AG04450 (cell line): ENCODE data around the gene C1QTNF9. TPM values are rescaled to one million over a fixed set of nuclear protein-coding genes. Genes with fewer than 3 reads are reported as not detected.

ENCODE experiments used
- CTCF ChIA-PET: fragments of 300-600, 350-600 bp; formaldehyde crosslinking; extraction: SDS; loops from one replicate; lab custom pipeline; 2022; ENCODE audit warnings: antibody characterized with exemption, inconsistent platforms; lab: Charles Lee
- POLR2A ChIA-PET: fragments of 350-600 bp; formaldehyde crosslinking; extraction: SDS; loops from one replicate; lab custom pipeline; 2021; ENCODE audit warnings: antibody characterized with exemption, inconsistent platforms; lab: Yijun Ruan, JAX
- DNase-seq: peaks from one replicate; pipeline ENCODE4 v3.0.0-alpha.2; 2011; ENCODE audit warnings: low read depth, low spot score
- H3K27ac ChIP-seq: one replicate; pipeline ENCODE4 v1.5.1; 2012; ENCODE audit warnings: low read depth, low read length, control low read depth
- H3K27me3 ChIP-seq: one replicate; pipeline ENCODE4 v1.6.0; 2012; ENCODE audit warnings: low read length; ENCODE audit not compliant: control insufficient read depth, insufficient read depth
- H3K4me3 ChIP-seq: 2 replicates; pipeline ENCODE4 v1.5.1; 2011; ENCODE audit warnings: mild to moderate bottlenecking, low read depth, low read length, control low read depth
- H3K9me3 ChIP-seq: 2 replicates; pipeline ENCODE4 v1.5.1; 2012; ENCODE audit warnings: low read length; ENCODE audit not compliant: control insufficient read depth, insufficient read depth
- polyA plus RNA-seq: library from polyadenylated mRNA; depleted of rRNA; stranded (reverse); fragments of >200 nt; gene quantifications from 2 replicates; pipeline ENCODE4 v1.2.3, GENCODE V29; 2011
- TF ChIP-seq, protein P1 (sequence below): IDR thresholded peaks from 2 replicates; pipeline ENCODE4 v1.5.1; 2011; ENCODE audit warnings: low read depth, low read length, control low read depth, inconsistent platforms

Gene C1QTNF9
- polyA plus RNA-seq, 1 experiment, result 0.11 TPM

DNA sequence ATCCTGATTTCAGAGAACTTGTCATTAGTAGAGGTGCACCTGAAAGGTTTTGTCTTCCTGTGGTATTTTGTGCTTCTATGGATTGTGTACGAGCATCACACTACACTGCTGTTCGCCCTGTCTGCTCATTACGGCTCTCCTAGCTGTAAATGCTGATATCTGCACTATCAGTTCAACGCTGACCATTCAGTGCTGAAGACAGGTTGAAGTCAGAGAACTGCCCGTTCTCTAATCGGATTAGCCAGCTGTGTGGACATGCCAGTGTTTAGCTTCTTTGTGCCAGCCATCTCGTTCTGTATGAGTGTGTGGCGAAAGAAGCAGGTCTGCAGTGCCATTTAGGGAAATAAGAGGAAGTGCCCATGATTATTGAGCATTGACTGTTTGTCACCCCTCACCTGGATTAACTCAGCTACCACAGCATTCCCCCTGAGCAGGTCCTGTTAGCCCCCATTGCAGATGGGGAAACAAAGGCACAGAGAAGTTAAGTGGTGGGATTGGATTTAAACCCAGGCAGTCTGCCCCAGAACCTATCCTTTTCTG is 21.6 kb upstream of the C1QTNF9 start:
- H3K27ac ChIP-seq, result no peak overlapping the region
- no peaks in the 10 kb centered on the region for H3K27me3 ChIP-seq
- TF ChIP-seq, protein P1, sequence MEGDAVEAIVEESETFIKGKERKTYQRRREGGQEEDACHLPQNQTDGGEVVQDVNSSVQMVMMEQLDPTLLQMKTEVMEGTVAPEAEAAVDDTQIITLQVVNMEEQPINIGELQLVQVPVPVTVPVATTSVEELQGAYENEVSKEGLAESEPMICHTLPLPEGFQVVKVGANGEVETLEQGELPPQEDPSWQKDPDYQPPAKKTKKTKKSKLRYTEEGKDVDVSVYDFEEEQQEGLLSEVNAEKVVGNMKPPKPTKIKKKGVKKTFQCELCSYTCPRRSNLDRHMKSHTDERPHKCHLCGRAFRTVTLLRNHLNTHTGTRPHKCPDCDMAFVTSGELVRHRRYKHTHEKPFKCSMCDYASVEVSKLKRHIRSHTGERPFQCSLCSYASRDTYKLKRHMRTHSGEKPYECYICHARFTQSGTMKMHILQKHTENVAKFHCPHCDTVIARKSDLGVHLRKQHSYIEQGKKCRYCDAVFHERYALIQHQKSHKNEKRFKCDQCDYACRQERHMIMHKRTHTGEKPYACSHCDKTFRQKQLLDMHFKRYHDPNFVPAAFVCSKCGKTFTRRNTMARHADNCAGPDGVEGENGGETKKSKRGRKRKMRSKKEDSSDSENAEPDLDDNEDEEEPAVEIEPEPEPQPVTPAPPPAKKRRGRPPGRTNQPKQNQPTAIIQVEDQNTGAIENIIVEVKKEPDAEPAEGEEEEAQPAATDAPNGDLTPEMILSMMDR, result no peak
- H3K4me3 ChIP-seq, result no peak overlapping the region
- ChIA-PET CTCF (no interaction called here), POLR2A (no interaction called here)
- no peaks in the 10 kb centered on the region for H3K9me3 ChIP-seq
- DNase-seq, result no peak

DNA sequence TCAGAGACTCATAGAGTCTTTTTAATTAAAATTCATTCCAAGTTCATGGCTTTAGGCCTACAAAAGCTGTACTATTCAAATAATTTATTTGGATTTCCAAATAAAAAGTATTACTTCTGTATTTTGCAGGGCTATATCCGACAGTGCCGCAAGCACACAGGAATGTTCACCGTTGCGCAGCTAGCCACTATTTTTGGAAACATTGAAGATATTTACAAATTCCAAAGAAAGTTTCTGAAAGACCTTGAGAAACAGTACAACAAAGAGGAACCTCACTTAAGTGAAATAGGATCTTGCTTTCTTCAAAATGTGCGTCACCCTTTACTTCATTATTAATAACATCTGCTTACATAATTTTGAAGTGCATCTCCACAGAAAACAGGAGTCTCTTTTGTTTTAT is 20.5 kb upstream of the C1QTNF9 start:
- H3K4me3 ChIP-seq, result no peak overlapping the region
- DNase-seq, result no peak
- ChIA-PET POLR2A (no interaction called here), CTCF (interaction anchor here (0.7 kb wide), 1 partner anchor 60 kb away, joined by 3 read pairs; no protein-coding TSS in a partner anchor)
- TF ChIP-seq, protein P1, result no peak
- H3K27ac ChIP-seq, result no peak overlapping the region
- H3K9me3 ChIP-seq, result no peaks in the 10 kb centered on the region
- no peaks in the 10 kb centered on the region for H3K27me3 ChIP-seq

DNA sequence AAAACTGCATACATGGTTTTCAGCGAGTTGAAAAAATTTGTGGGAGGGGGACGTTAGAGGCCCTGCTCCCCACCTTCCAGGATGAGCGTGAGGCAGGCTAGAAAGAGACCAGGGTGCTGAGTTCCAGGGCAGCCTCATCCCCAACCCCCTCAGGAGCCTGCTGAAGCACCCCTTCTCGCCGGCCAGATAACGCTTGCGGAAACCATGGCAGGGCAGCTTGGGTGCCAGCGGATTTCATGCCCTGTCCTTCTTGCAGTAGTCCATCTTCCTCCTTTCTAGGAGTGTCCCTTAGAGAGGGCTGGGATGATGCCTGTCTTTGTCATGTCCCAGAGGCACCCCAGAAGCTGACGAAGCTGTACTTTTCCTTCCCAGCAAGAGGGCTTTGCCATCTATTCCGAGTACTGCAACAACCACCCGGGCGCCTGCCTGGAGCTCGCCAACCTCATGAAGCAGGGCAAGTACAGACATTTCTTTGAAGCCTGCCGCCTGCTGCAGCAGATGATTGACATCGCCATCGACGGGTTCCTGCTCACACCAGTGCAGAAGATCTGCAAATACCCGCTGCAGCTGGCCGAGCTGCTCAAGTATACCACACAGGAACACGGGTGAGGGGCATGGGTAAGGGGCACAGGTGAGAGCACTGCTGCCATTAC is 19.0 kb upstream of the C1QTNF9 start:
- POLR2A ChIA-PET, result no interaction called here
- H3K4me3 ChIP-seq, result no peak overlapping the region
- no peaks in the 10 kb centered on the region for H3K9me3 ChIP-seq
- no peak overlapping the region for H3K27ac ChIP-seq
- DNase-seq, result no peak
- no peaks in the 10 kb centered on the region for H3K27me3 ChIP-seq
- TF ChIP-seq, protein P1, result no peak
- CTCF ChIA-PET, result interaction anchor here (1.3 kb wide), 1 partner anchor 14 kb away, joined by 3 read pairs; no protein-coding TSS in a partner anchor

DNA sequence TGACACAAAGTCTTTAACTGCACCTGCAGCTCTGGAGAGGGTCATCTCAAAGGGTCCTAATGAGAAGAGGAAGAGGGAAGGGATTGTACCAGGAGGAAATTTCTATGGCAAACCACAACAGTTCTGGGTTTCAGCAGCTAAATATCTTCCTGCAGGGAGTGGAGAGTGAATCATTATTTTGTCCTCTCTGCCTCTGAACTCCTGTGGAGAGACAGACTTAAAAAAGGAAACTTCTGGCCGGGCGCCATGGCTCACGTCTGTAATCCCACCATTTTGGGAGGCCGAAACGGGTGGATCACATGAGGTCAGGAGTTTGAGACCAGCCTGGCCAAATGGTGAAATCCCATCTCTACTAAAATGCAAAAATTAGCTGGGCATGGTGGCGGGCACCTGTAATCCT is 16.9 kb upstream of the C1QTNF9 start:
- POLR2A ChIA-PET, result no interaction called here
- H3K4me3 ChIP-seq, result no peak overlapping the region
- CTCF ChIA-PET, result no interaction called here
- TF ChIP-seq, protein P1, result no peak
- H3K9me3 ChIP-seq, result no peaks in the 10 kb centered on the region
- DNase-seq, result no peak
- H3K27me3 ChIP-seq, result no peaks in the 10 kb centered on the region
- no peak overlapping the region for H3K27ac ChIP-seq

DNA sequence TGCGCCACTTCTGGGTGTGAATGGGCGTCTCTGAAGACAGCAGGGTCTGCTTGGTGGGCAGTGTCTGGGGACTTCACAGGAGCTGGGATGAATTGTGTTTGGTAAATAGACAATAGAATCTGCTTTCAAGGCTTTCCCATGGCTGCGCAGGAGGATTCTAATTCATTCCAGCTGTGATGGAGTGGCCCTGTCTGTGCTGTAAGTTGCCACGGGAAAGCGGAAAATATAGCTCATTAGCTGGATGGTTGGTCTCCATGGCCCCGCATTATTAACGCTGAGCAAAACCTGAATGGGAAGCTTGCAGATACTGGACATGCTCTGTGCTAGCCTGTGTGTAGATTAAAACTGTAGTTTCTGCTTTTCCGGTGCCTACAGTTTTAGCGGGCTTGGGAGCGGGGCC is 15.6 kb upstream of the C1QTNF9 start:
- TF ChIP-seq, protein P1, result no peak
- H3K27me3 ChIP-seq, result no peaks in the 10 kb centered on the region
- ChIA-PET POLR2A (no interaction called here), CTCF (interaction anchor here (1.0 kb wide), 1 partner anchor 65 kb away, joined by 3 read pairs; no protein-coding TSS in a partner anchor)
- no peak for DNase-seq
- no peaks in the 10 kb centered on the region for H3K9me3 ChIP-seq
- no peak overlapping the region for H3K4me3 ChIP-seq
- H3K27ac ChIP-seq, result no peak overlapping the region
